ENCODE measurements around the gene CCL24.
A peak's percentile ranks its signal among the peaks of the same experiment; 100 is the strongest.
"Not testable (repeated sequence)": the region's sequence is repeated elsewhere in the genome, so short reads cannot be mapped to it uniquely, and the experiment has no call there.

Gene CCL24

DNA sequence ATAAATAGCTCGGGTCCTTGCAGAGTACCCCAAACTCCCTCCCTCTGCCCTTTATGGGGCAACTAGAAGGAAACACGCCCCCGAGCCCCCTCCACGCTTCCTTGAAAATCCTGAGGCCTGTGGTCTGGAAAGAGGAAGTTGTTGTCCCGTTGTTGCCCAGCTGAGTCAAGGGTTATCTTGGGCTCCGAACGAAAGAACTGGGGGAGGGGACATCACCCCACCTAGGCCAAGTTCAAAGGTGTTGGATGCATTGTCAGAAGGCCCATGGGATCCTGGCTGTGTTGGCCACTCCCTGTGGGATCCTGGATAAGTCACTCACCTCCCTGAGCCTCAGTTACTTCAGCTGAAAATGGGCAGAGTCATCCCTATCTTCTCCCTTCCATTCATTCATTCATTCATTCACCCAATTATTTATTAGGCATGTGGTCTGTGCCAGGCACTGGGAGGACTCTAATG lies at the start of gene CCL24:
CCL24 (minus strand) TSS at position 26 of the 456 bp plus-strand sequence. CDS start 91 bp downstream, outside the sequence.
- no peak for DNase-seq

- DNase-seq = no peak
Observed at GRCh38 chr7:75861636-75862035, 48.0 kb upstream of the CCL24 start.

DNA sequence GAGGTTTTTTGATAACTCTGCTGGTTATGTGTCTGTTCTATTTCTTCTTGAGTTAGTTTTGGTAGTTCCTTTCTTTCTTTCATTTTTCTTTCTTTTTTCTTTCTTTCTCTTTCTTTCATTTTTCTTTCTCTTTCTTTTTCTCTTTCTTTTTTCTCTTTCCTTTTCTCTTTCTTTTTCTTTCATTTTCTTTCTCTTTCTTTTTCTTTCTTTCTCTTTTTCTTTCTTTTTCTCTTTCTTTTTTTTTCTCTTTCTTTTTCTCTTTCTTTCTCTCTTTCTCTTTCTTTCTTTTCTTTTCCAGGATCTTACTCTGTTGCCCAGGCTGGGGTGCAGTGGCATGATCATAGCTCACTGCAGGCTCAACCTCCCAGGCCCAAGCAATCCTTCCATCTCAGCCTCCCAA lies 44.8 kb upstream of the CCL24 start:
- no peak for DNase-seq

DNA sequence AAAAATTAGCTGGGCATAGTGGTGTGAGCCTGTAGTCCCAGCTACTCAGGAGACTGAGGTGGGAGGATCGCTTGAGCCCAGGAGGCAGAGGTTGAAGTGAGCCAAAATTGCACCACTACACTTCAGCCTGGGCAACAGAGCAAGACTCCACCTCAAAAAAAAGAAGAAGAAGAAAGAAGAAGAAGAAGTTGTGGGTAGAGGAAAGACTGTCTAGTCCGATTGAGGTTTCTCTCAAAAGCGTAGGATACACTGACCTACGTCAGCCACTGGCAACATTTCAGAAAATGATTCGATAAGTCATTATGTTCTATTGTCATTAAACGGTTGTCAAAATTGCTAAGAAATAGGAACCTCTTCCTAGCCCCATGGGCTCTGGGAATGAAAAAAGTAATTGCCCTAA lies 42.9 kb upstream of the CCL24 start:
- no peak for DNase-seq

- DNase-seq = not testable (repeated sequence)
Observed at GRCh38 chr7:75854813-75855345, 41.3 kb upstream of the CCL24 start.

- no peak for DNase-seq
Observed at GRCh38 chr7:75854233-75854632, 40.6 kb upstream of the CCL24 start.

GRCh38 chr7:75850235-75850634 lies 36.6 kb upstream of the CCL24 start:
- DNase-seq = no peak

DNA sequence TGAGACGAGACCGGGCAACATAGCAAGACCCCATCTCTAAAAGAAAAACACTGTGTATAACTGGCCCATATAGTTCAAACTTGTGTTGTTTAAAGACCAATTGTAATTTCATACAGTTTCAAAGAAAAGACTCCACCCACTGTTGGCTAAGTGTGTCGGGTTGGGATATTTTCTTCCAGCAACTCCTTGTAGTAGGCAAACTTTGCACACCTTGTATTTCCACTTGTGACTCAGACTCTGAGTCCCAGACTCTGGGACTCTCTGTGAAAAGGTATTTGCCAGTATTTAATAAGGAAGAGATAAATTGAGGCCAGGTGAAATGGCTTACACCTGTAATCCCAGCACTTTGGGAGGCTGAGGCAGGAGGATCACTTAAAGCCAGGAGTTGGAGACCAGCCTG lies 36.0 kb upstream of the CCL24 start:
- DNase-seq = no peak

DNA sequence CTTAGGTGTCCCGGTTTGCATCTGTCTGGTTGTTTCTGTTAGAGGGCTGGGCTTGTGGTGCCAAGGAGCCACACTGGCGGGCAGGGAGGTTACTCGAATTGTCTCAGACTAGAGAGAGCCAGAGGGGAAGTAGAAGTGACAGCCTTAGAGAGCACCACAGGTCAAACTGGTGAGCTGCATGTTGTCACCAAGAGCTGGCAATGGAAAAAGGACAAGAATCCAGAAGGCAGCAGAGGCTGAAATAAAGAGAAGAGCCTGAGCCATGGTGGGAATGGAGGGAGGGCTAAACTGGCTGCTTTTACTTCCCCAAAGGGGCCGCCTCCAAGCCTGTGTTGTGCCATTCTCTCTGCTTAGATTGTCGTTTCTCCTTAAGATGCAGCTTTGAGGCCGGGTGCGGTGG lies 34.1 kb upstream of the CCL24 start:
- no peak for DNase-seq

- DNase-seq = not testable (repeated sequence)
Observed at GRCh38 chr7:75845132-75845531, 31.5 kb upstream of the CCL24 start.

GRCh38 chr7:75844158-75844557 lies 30.6 kb upstream of the CCL24 start:
- DNase-seq = no peak

- no peak for DNase-seq
Observed at GRCh38 chr7:75843613-75844116, 30.1 kb upstream of the CCL24 start.

- peak in 1 of 56 donors; percentile 56 for DNase-seq
Observed at GRCh38 chr7:75842836-75843446, 29.3 kb upstream of the CCL24 start.

- no peak for DNase-seq
Observed at GRCh38 chr7:75840029-75840428, 26.4 kb upstream of the CCL24 start.

DNA sequence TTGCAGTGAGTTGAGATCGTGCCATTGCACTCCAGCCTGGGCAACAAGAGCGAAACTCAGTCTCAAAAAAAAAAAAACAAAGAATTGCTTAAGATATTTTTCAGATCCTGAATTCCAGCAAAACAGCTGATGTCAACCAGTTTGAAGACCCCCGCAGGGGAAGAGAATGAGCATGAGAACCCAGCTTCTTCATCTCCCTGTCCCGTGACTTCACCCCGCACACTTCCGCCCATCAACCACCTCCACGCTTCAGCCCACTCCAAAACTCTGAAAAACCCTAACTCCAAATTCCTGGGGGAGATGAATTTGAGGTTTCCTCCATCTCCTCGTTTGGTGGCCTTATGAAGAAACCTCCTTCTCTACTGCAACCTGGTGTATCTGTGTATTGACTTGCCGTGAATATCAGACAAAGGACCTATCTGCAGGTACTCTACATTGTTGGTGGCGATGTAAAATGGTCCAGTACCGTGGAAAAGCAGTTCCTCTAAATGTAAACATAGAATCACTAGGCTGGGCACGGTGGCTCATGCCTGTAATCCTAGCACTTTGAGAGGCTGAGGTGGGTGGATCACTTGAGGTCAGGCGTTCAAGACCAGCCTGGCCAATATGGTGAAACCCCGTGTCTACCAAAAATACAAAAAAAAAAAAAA lies 24.8 kb upstream of the CCL24 start:
- not testable (repeated sequence) for DNase-seq

DNA sequence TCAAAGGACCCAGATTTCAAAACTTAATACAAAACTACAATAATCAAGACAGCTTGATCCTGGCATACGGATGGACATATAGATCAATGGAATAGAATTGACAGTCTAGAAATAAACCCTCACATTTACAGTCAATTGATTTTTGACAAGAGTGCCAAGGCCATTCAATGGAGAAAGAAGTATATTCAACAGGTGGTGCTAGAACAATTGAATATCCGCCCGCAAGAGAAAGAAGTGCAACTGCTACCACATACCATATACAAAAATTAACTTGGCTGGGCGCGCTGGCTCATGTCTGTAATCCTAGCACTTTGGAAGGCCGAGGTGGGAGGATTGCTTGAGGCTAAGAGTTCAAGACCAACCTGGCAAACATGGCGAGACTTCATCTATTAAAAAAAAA lies 23.2 kb upstream of the CCL24 start:
- no peak for DNase-seq

GRCh38 chr7:75835688-75836285 lies 22.2 kb upstream of the CCL24 start:
- no peak for DNase-seq

DNA sequence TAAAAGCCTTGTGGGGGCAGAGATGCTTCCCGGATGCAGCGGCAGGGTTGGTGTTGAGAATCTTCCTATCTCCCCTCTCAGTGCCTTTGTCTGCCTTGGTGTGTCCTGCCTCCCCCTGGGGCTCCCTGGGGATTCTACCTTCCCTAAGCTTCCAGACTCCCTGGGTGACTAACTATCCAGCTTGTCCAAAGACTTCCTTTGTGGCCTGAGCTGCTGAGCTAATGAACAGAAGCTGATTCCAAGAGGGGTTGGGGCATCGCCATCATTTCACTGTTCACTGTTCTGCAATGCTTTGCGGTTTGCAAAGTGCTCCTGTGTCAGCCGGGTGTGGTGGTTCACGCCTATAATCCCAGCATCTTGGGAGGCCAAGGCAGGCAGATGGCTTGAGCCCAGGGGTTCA lies 20.1 kb upstream of the CCL24 start:
- not testable (repeated sequence) for DNase-seq

DNA sequence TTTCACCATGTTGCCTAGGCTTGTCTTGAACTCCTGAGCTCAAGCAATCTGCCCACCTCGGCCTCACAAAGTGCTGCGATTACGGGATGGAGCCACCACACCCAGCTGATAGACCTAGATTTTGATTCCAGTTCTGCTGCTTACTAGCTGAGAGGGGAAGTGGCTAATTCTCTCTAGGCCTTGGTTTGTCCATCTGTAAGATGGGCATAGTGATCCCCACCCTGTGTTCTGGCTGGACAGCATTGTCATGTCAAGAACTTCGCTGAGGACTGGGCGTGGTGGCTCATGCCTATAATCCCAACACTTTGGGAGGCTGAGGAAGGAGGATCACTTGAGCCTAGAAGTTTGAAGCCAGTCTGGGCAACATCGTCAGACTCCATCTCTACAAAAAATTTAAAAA lies 17.4 kb upstream of the CCL24 start:
- DNase-seq = no peak

GRCh38 chr7:75829656-75830055 lies 16.1 kb upstream of the CCL24 start:
- peak in 3 of 56 donors; percentile 1 to 3 (median 2) for DNase-seq

DNA sequence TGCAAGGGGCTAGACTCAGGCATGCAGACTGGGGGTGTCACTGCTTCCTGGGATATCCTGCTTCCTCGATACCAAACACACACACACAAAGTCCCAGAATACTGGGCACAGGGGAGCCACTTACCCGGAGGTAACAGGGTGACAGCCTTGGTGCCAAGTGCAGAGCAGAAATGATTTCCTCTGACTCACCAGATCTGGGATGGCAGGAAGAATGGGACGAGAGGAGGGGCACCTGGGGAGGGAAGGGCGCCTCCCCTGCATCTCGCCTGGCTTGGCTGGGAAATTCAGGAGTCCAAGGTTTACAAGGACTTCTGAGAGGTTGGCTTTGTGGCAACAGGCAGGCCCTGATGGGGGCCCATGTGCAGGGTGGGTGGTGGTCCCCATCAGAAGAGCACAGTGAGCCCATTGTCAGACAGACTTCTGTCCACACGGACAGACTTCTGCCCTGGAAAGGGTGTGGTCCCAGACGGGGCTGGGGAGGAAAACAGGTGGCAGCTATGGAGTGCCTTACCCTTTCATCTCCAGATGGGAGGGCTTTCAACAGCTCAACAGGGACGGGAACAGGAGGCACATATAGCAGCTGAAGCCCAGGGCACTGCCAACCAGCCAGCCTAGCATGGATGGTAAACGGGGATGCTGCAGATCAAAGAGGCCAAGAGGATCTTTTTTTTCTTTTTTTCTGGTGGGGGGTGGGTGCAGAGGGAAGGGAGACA lies 9.7 kb upstream of the CCL24 start:
- DNase-seq = no peak

- DNase-seq = no peak
Observed at GRCh38 chr7:75820688-75821087, 7.1 kb upstream of the CCL24 start.

Measured in nucleus accumbens (tissue), 56 donors.